Stromal cell of bone marrow (primary cell): Measurements from ENCODE around the gene MFSD12.
"Not testable (repeated sequence)": the region's sequence is repeated elsewhere in the genome, so short reads cannot be mapped to it uniquely, and the experiment has no call there.

Experiments used
- DNase-seq: peaks from one replicate; pipeline ENCODE4 v3.0.0-alpha.2; 2012; ENCODE audit warnings: low read depth

Gene MFSD12

DNA sequence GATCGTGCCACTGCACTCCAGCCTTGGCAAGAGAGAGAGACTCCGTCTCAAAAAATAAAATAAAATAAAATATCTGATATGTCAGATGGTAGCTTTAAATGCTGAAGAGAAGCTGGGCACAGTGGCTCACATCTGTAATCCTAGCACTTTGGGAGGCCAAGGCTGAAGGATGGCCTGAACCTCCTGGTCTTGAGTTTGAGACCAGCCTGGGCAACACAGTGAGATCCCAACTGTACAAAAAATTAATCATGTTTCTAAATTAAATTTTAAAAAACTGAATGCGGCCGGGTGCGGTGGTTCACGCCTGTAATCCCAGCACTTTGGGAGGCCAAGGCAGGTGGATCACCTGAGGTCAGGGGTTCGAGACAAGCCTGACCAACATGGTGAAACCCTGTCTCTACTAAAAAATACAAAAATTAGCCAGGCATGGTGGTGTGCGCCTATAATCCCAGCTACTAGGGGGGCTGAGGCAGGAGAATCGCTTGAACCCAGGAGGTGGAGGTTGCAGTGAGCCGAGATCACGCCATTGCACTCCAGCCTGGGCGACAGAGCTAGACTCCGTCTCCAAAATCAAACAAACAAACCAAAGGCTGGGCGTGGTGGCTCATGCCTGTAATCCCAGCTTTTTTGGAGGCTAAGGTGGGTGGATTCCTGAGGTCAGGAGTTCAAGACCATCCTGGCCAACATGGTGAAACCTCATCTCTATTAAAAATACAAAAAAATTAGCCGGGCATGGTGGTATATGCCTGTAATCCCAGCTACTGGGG is 26.8 kb upstream of the MFSD12 start:
- not testable (repeated sequence) for DNase-seq

DNA sequence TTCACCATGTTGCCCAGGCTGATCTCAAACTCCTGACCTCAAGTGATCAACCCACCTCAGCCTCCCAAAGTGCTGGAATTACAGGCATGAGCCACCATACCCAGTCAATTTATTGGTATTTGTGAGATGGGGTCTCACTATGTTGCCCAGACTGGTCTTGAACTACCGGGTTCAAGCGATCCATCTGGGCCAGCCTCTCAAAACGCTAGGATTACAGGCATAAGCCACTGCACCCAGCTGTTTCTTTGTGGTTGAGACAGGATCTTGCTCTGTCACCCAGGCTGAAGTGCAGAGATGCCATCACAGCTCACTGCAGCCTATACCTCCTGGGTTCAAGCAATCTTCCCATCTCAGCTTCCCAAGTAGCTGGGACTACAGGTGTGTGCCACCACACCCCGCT is 24.4 kb upstream of the MFSD12 start:
- not testable (repeated sequence) for DNase-seq

GRCh38 chr19:3580156-3580934 is 23.0 kb upstream of the MFSD12 start:
- DNase-seq, result peak; percentile 94

DNA sequence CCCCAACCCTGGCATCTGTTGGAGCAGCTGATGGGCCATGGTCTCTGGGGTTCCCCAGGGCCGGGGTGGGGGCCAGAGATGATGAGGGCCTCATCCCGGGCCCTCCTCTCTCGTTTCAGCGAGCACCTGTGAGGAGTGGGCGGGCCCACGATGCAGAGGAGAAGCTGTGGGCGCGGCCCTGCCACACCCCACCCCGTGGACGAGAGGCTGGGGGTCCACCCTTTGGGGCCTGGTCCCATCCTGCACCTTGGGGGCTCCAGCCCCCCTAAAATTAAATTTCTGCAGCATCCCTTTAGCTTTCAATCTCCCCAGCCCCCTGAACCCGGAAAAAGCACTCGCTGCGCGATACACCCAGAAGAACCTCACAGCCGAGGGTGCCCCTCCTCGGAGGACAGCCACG is 21.0 kb upstream of the MFSD12 start:
- DNase-seq, result no peak

GRCh38 chr19:3577723-3578344 is 20.4 kb upstream of the MFSD12 start:
- no peak for DNase-seq

DNA sequence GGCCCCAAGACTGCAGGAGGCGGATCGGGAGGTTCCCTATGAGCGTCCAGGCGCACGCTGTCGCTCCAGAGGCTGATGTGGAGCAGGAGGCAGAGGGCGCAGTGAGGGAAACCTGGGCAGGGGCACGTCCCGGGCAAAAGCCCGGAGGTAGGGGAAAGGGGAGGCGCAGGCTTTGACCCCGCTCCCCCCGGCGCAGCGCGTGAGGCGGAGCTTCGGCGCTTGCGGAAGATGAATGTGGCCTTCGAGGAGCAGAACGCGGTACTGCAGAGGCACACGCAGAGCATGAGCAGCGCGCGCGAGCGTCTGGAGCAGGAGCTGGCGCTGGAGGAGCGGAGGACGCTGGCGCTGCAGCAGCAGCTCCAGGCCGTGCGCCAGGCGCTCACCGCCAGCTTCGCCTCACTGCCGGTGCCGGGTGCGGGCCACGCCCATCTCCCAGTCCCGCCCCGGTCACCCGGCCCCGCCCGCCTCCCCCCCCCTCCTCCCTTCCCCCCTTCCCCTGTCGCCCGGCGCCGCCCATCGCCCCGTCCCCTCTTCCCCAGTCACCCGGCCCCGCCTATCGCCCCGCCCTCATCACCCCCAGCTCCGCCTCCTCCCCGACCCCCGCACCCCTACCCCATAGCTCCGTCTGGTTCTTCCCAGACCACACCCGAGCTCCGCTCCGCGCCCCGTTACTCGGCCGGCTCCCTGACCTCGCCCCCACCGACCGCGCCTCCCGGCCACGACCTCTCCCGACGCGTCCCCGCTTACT is 19.5 kb upstream of the MFSD12 start:
- no peak for DNase-seq

DNA sequence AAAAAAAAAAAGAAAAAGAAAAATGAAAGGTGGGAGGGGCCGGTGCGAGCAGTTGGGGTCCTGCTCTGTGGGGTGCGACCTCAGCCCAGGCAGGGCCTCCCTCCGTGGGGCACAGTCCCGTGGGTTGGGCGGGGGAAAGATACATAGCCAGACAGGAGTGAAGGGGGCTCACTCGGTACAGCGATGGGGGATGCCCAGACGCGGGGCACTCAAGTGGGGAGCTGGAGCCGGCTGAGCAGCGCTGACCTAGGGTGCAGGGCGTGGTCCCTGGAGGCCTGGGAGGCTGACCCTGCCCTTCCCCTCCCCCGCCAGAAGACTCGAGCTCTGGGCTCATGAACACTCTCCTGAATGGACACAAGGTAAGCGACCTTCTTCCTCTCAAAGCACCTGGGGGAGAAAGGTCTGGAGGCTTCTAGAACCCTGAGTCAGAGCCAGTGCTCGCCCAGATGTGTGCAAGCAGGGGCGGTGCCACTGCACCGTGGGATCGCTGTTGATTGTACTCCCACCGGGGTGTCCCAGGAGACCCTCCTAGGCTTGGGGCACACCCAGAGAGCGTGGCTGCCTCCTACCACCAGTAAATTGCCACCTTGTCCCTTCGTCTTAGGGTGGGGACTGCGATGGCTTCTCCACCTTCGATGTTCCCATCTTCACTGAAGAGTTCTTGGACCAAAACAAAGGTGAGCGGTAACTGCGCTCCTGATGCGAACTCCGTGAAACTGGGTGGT is 18.7 kb upstream of the MFSD12 start:
- DNase-seq, result no peak

GRCh38 chr19:3575260-3575741 is 17.9 kb upstream of the MFSD12 start:
- no peak for DNase-seq

DNA sequence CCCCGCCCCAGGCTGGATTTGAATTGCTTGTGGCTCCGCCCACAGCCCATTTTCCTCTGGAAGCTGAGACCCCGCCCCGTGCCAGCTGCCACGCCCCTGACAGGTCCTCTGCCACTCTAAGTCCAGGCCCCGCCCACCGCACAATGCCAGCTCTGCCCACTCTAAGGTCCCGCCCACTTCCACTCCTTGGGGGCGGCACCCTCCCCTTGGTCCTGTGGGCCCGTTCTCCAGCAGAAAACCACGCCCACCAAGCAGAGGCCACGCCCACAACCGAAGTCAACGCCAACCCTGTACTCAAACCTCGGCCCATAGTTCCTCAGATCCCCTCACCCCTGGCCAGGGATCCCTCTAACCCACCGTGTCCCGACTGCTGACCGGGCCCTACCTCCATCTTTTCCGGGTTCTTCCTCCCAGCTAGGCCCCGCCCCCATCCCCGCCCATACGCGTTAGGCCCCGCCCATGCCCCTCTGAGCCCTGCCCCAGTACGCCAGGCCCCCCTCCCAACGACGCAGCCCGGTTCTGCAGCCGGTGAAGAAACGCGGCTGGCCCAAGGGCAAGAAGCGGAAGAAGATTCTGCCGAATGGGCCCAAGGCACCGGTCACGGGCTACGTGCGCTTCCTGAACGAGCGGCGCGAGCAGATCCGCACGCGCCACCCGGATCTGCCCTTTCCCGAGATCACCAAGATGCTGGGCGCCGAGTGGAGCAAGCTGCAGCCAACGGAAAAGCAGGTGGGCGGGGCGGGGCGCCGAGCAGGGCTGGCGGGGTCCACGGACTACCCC is 16.7 kb upstream of the MFSD12 start:
- DNase-seq, result peak; percentile 81

DNA sequence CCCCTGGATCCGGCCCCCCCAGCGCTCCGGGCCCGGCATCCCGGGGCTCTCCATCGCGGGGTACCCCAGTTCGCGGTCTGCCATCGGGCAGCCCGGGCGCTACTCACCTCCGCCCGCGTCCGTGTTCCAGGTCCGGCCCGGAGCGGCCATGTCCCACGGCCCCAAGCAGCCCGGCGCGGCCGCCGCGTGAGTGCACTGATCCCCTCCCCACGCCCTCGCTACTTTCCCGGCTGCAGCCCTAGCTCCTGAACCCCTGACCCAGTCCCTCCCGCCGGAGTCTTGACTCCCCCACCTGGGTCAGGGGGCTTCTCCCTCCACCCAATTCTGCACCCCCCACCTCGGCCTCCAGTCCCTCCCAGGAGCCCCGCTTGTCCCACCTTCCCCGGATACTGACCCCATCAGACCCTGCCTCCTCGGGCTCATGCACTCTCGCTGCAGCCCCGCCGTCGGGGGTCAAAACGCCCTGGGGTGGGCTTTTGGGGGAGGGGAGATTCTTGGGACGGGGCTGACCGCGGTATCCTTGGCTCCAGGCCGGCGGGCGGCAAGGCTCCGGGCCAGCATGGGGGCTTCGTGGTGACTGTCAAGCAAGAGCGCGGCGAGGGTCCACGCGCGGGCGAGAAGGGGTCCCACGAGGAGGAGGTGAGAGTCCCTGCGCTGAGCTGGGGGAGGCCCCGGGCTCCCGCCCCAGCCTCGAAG is 15.9 kb upstream of the MFSD12 start:
- no peak for DNase-seq

DNA sequence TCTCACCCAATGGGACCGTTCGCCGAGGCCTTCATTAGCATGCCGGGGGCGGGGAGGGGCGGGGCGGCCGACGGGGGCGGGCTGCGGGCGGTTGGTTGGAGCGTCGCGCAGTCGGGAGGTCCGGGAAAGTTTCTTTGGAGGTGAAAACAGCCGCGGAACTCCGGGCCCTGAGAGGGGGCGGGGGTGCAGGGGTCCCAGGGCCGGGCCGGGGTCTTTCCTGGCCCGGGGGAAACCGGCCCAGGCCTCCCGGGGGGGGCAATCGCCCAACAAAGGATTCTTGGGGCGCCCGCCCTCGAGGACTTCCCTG is 15.4 kb upstream of the MFSD12 start, which contains the start of gene HMG20B:
TSS of gene HMG20B (plus strand) at position 90 of the 307 bp plus-strand sequence. CDS start 366 bp downstream, outside the sequence.
- no peak for DNase-seq

GRCh38 chr19:3572132-3572854 is 14.9 kb upstream of the MFSD12 start:
- peak; percentile 99 for DNase-seq

DNA sequence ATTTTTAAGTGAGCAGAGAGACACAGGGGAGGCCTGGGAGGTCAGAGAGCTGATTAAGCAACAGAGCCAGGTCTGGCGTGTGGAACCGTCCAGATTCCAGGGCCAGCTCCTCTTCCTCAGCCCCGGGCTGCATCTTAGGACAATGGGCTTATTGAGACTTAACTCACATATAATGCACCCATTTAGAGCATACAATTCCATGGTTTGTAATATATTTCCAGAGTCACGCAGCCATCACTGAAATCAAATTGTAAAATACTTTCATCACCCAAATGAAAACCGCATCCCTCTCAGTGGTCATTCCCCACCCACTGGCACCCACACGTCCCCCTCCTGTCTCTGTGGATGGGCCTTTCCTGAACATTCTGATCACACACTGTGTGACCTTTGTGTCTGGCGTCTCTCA is 13.2 kb upstream of the MFSD12 start:
- DNase-seq, result no peak

DNA sequence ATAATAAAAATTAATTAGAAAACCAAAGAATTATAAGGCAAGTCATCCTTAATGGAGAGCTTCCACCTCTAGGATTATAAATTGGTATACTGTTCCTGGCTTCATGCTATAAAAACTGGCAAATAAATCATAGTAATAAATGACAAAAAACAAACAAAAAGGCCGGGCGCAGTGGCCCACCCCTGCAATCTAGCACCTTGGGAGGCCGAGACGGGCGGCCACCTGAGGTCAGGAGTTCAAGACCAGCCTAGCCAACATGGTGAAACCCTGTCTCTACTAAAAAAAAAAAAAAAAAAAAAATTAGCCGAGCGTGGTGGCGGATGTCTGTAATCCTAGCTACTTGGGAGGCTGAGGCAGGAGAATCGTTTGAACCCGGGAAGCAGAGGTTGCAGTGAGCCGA is 12.7 kb upstream of the MFSD12 start:
- not testable (repeated sequence) for DNase-seq

DNA sequence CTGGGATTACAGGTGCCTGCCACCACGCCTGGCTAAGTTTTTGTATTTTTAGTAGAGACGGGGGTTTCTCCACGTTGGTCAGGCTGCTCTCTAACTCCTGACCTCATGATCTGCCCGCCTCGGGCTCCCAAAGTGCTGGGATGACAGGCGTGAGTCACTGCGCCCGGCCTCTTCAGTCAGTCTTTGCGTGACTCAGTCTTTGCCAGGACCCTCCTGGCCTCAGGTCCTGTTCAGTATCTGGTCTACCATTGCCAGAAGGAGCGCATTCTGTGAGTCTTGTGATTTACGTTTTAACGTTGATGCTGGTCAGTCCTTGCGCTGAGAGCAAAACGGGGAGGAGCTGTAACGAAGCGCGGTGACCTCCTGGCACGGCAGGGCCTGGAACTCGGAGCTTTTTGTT is 7.8 kb upstream of the MFSD12 start:
- no peak for DNase-seq

- DNase-seq, result no peak
Measured at GRCh38 chr19:3563709-3564524, 6.5 kb upstream of the MFSD12 start.

DNA sequence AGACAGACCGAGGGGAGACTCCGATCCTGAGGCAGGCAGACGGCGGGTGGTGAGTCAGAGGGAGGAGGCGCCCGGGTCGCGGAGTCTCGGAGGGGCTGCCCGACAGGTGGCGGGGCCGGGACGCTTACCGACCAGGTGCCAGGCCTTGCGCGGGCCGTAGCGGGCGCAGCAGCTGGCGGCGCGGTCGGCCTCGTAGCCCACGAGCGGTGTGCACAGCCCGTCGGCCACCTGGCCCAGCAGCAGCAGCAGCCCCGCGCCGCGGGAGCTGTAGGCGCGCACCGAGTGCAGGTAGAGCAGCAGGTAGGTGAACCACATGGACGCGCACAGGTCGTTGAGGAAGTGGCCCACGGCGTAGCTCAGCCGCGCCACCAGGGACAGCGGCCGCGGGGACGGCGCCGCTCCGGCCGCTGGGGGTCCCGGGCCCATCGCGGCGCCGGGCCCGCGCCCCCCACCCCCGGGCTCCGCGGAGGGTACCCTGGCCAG is 367 bp downstream of the MFSD12 start:
- DNase-seq, result no peak

DNA sequence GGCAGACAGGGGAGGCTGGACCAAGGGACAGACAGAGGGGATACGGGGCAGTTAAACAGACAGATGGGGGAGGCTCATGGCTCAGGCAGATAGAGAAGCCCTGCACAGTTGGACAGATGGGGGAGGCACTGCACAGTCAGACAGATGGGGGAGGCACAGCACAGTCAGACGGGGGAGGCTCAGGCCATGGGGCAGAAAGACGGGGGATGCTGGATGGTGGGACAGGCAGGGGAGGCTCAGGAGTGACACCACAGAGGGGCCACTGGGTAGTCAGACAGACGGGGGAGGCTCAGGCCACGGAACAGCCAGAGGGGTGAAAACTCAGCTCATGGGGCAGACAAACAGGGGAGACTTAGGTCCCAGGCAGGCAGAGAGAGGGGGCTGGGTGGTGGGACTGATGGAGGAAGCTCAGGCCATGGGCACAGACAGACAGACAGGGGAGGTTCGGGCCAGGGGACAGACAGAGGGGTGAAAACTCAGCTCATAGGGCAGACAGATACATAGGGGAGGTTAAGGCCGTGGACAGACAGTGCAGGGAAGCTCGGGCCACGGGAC is 886 bp downstream of the MFSD12 start:
- no peak for DNase-seq
